Neural cell (in vitro differentiated cells): Measurements from ENCODE around the gene CELSR3. TPM values are rescaled to one million over a fixed set of nuclear protein-coding genes. Genes with fewer than 3 reads are reported as not detected.

Experiments
- H2AFZ ChIP-seq: fragments of 200-600, 300-800 bp; sonication (generic), shearing (Covaris generic); 2 replicates; pipeline ENCODE4 v1.6.0; 2014; ENCODE audit warnings: low read depth, mild to moderate bottlenecking, antibody characterized with exemption, low read length, moderate library complexity
- H3F3A ChIP-seq: fragments of 200-600 bp; shearing (Covaris generic); 2 replicates; pipeline ENCODE4 v1.6.1; 2016; ENCODE audit warnings: mild to moderate bottlenecking, moderate library complexity, mixed read lengths, antibody characterized with exemption, low read length; ENCODE audit not compliant: insufficient read depth, poor library complexity, severe bottlenecking
- H3K27ac ChIP-seq: fragments of 200-600, 300-800 bp; sonication (generic), shearing (Covaris generic); 2 replicates; pipeline ENCODE4 v1.5.1; 2014; ENCODE audit warnings: mild to moderate bottlenecking, low read length, moderate library complexity
- H3K27me3 ChIP-seq: fragments of 300-800, 200-600 bp; sonication (generic), shearing (Covaris generic); 2 replicates; pipeline ENCODE4 v1.6.0; 2014; ENCODE audit warnings: mild to moderate bottlenecking, low read depth, low read length, moderate library complexity; ENCODE audit not compliant: insufficient read depth
- H3K36me3 ChIP-seq: fragments of 300-800, 200-600 bp; sonication (generic), shearing (Covaris generic); 2 replicates; pipeline ENCODE4 v1.5.1; 2014; ENCODE audit warnings: mild to moderate bottlenecking, antibody characterized with exemption, low read length, moderate library complexity; ENCODE audit not compliant: insufficient read depth
- H3K4me2 ChIP-seq: fragments of 300-800, 200-600 bp; sonication (generic), shearing (Covaris generic); 2 replicates; pipeline ENCODE4 v1.6.0; 2014; ENCODE audit warnings: mild to moderate bottlenecking, low read length
- H3K4me3 ChIP-seq: fragments of 300-800, 200-600 bp; sonication (generic), shearing (Covaris generic); 2 replicates; pipeline ENCODE4 v1.5.1; 2014; ENCODE audit warnings: mild to moderate bottlenecking, low read length, moderate library complexity
- H3K79me2 ChIP-seq: fragments of 200-600 bp; shearing (Covaris generic); replicated peaks from 2 replicates; pipeline ENCODE4 v1.6.0; 2014; ENCODE audit warnings: mild to moderate bottlenecking, low read length, moderate library complexity; ENCODE audit not compliant: insufficient read depth
- H3K9ac ChIP-seq: fragments of 300-800, 200-600 bp; sonication (generic), shearing (Covaris generic); 2 replicates; pipeline ENCODE4 v1.6.1; 2016; ENCODE audit warnings: mild to moderate bottlenecking, low read length, mixed read lengths
- H3K9me2 ChIP-seq: fragments of 200-600 bp; shearing (Covaris generic); 2 replicates; pipeline ENCODE4 v1.6.1; 2016; ENCODE audit warnings: mild to moderate bottlenecking, low read length, mixed read lengths; ENCODE audit not compliant: insufficient read depth
- H3K9me3 ChIP-seq: fragments of 200-600, 300-800 bp; sonication (generic), shearing (Covaris generic); 2 replicates; pipeline ENCODE4 v1.6.1; 2016; ENCODE audit warnings: mild to moderate bottlenecking, mixed run types, low read length, moderate library complexity, mixed read lengths
- H4K20me1 ChIP-seq: fragments of 200-600 bp; shearing (Covaris generic); 2 replicates; pipeline ENCODE4 v1.6.1; 2016; ENCODE audit warnings: mild to moderate bottlenecking, mixed run types; ENCODE audit not compliant: insufficient read depth
- EP300 ChIP-seq: fragments of 450-650 bp; conservative IDR thresholded peaks from 2 replicates; pipeline ENCODE4 v1.6.1; 2014; ENCODE audit warnings: antibody characterized with exemption, mild to moderate bottlenecking, moderate library complexity; ENCODE audit not compliant: poor library complexity, severe bottlenecking
- EZH2 ChIP-seq: fragments of 200-600, 300-800 bp; shearing (Covaris generic), sonication (generic); IDR thresholded peaks from 2 replicates; pipeline ENCODE4 v1.6.1; 2014; ENCODE audit warnings: antibody characterized with exemption, low read length, borderline replicate concordance, mild to moderate bottlenecking; ENCODE audit not compliant: insufficient read depth, poor library complexity, severe bottlenecking
- MXI1 ChIP-seq: fragments of 450-650 bp; conservative IDR thresholded peaks from 2 replicates; pipeline ENCODE4 v1.6.1; 2014; ENCODE audit warnings: antibody characterized with exemption, mild to moderate bottlenecking; ENCODE audit not compliant: poor library complexity, severe bottlenecking
- POLR2AphosphoS5 ChIP-seq: IDR thresholded peaks from 2 replicates; pipeline ENCODE4 v1.6.1; 2012
- RAD21 ChIP-seq: fragments of 450-650 bp; conservative IDR thresholded peaks from 2 replicates; pipeline ENCODE4 v1.6.1; 2014; ENCODE audit warnings: antibody characterized with exemption, mild to moderate bottlenecking, moderate library complexity
- REST ChIP-seq: IDR thresholded peaks from 2 replicates; pipeline ENCODE4 v1.6.1; 2012; ENCODE audit warnings: borderline replicate concordance
- SMC3 ChIP-seq: fragments of 450-650 bp; conservative IDR thresholded peaks from 2 replicates; pipeline ENCODE4 v1.6.1; 2014; ENCODE audit warnings: antibody characterized with exemption, mild to moderate bottlenecking, moderate library complexity; ENCODE audit not compliant: poor library complexity
- TAF1 ChIP-seq: IDR thresholded peaks from 2 replicates; pipeline ENCODE4 v1.6.1; 2012; ENCODE audit warnings: low read depth
- polyA plus RNA-seq: library from polyadenylated mRNA; depleted of rRNA; stranded (reverse); fragments of >200 nt; gene quantifications from 2 replicates; pipeline ENCODE4 v1.2.3, GENCODE V29; 2014
- TF ChIP-seq, protein P1 (sequence below): fragments of 450-650 bp; IDR thresholded peaks from 2 replicates; pipeline ENCODE4 v1.5.1; 2014; ENCODE audit warnings: antibody characterized with exemption, mild to moderate bottlenecking, moderate library complexity; ENCODE audit not compliant: poor library complexity, severe bottlenecking

The CELSR3 gene
- polyA plus RNA-seq, 1 donor from 2014 or later = 54.9 TPM

DNA sequence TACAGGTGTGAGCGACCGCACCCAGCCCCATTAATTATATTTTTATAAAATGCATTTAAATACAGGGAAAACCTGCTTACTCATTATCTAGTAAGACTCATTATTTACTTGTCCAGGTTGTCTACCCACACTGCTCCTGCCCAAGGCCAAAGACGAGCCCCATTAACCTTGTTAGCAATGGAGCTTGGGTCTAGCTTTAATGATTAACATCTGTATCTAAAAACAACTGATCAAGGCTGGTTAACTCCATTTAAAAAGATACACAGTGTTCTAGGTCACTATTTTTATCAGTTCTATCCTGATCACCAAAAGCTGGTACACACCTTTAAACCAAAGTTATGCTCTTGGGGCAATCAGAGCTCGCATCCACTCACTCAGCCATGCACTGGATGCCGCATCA is 33.5 kb upstream of the CELSR3 start:
- no peaks in the 10 kb centered on the region for H3F3A ChIP-seq
- peaks cover 90% of the 10 kb centered on the region for H3K79me2 ChIP-seq
- no peak overlapping the region for H2AFZ ChIP-seq
- H3K9ac ChIP-seq = no peak overlapping the region
- TF ChIP-seq REST (no peak), MXI1 (no peak), TAF1 (no peak), EP300 (no peak), EZH2 (no peak), RAD21 (no peak), SMC3 (no peak), POLR2AphosphoS5 (no peak)
- TF ChIP-seq, protein P1, sequence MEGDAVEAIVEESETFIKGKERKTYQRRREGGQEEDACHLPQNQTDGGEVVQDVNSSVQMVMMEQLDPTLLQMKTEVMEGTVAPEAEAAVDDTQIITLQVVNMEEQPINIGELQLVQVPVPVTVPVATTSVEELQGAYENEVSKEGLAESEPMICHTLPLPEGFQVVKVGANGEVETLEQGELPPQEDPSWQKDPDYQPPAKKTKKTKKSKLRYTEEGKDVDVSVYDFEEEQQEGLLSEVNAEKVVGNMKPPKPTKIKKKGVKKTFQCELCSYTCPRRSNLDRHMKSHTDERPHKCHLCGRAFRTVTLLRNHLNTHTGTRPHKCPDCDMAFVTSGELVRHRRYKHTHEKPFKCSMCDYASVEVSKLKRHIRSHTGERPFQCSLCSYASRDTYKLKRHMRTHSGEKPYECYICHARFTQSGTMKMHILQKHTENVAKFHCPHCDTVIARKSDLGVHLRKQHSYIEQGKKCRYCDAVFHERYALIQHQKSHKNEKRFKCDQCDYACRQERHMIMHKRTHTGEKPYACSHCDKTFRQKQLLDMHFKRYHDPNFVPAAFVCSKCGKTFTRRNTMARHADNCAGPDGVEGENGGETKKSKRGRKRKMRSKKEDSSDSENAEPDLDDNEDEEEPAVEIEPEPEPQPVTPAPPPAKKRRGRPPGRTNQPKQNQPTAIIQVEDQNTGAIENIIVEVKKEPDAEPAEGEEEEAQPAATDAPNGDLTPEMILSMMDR = no peak
- H3K27me3 ChIP-seq = no peaks in the 10 kb centered on the region
- H3K9me2 ChIP-seq = no peaks in the 10 kb centered on the region
- no peak overlapping the region for H3K4me3 ChIP-seq
- H3K4me2 ChIP-seq = no peak overlapping the region
- H3K36me3 ChIP-seq = peaks cover 9% of the 10 kb centered on the region
- no peaks in the 10 kb centered on the region for H3K9me3 ChIP-seq
- H3K27ac ChIP-seq = no peak overlapping the region
- H4K20me1 ChIP-seq = peaks cover 88% of the 10 kb centered on the region

DNA sequence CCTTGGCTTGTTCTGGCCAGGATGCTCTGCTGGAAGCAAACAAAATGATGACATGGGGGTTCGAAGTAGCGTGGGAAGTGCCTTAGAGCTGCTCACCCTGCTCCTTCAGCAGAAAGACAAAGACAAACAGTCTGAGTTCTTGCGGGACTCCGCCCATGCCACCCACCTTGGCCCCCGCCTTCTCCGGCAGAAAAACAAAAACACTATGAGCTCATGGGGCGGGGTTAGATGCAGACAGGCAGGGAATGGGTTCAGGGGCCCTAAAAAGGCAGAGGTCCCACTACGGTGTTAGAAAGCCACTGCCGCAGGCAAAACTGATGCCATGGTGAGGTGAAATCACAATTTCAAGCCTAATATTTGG is 32.7 kb upstream of the CELSR3 start:
- no peak overlapping the region for H3K4me2 ChIP-seq
- H4K20me1 ChIP-seq = peaks cover 86% of the 10 kb centered on the region
- H3K36me3 ChIP-seq = peaks cover 13% of the 10 kb centered on the region
- H2AFZ ChIP-seq = no peak overlapping the region
- TF ChIP-seq POLR2AphosphoS5 (peak; percentile 19), SMC3 (no peak), TAF1 (no peak)
- H3K27me3 ChIP-seq = no peaks in the 10 kb centered on the region
- peaks cover 82% of the 10 kb centered on the region for H3K79me2 ChIP-seq
- H3K27ac ChIP-seq = no peak overlapping the region
- H3K9me3 ChIP-seq = no peaks in the 10 kb centered on the region
- no peak overlapping the region for H3K4me3 ChIP-seq
- H3K9me2 ChIP-seq = no peaks in the 10 kb centered on the region
- no peak overlapping the region for H3K9ac ChIP-seq
- H3F3A ChIP-seq = no peaks in the 10 kb centered on the region
